ENCODE results near the gene ATP2A1.

Gene ATP2A1

GRCh38 chr16:28839899-28840298 lies 38.4 kb upstream of the ATP2A1 start:
- no peak for DNase-seq (ENCODE audit: low read depth, low spot score)
- no peak overlapping the region for H3K4me3 ChIP-seq (ENCODE audit: low read depth, low read length)
- CTCF ChIA-PET, result no interaction called here
- POLR2A ChIA-PET, result interaction anchor here (0.6 to 1.2 kb wide), 3 partner anchors 11 to 1003 kb away, joined by 3 to 6 read pairs (median 4); no protein-coding TSS in a partner anchor
- no peak for TF ChIP-seq CTCF (IDR thresholded peaks at IDR 0.05; ENCODE audit: insufficient read depth, low read length, missing control alignments)

- ChIA-PET CTCF (interaction anchor here (1.1 to 3.1 kb wide), 2 partner anchors 57 to 103 kb away, joined by 3 to 13 read pairs; no protein-coding TSS in a partner anchor), POLR2A (interaction anchor here (1.0 to 1.6 kb wide), 2 partner anchors 8 to 22 kb away, joined by 3 read pairs; no protein-coding TSS in a partner anchor)
- H3K4me3 ChIP-seq (ENCODE audit: low read depth, low read length), result no peak overlapping the region
- no peak for DNase-seq (ENCODE audit: low read depth, low spot score)
- no peak for TF ChIP-seq CTCF (IDR thresholded peaks at IDR 0.05; ENCODE audit: insufficient read depth, low read length, missing control alignments)
Measured at GRCh38 chr16:28842696-28843095, 35.6 kb upstream of the ATP2A1 start.

- no peak for DNase-seq (ENCODE audit: low read depth, low spot score)
- TF ChIP-seq CTCF (IDR thresholded peaks at IDR 0.05; ENCODE audit: insufficient read depth, low read length, missing control alignments), result no peak
- H3K4me3 ChIP-seq (ENCODE audit: low read depth, low read length), result no peak overlapping the region
- POLR2A ChIA-PET, result interaction anchor here (1.0 to 1.6 kb wide), 2 partner anchors 9 to 21 kb away, joined by 3 read pairs; no protein-coding TSS in a partner anchor
- CTCF ChIA-PET, result interaction anchor here (3.1 kb wide), 1 partner anchor 102 kb away, joined by 13 read pairs; no protein-coding TSS in a partner anchor
Measured at GRCh38 chr16:28843766-28844165, 34.5 kb upstream of the ATP2A1 start.

GRCh38 chr16:28844226-28844885 lies 33.9 kb upstream of the ATP2A1 start:
- CTCF ChIA-PET, result interaction anchor here (3.1 to 4.2 kb wide), 2 partner anchors 23 to 101 kb away, joined by 13 to 17 read pairs; partner anchors contain the start of gene ATXN2L
- POLR2A ChIA-PET, result no interaction called here
- H3K4me3 ChIP-seq (ENCODE audit: low read depth, low read length), result no peak overlapping the region

GRCh38 chr16:28845293-28845692 lies 33.0 kb upstream of the ATP2A1 start:
- DNase-seq (ENCODE audit: low read depth, low spot score), result no peak
- no peak for TF ChIP-seq CTCF (IDR thresholded peaks at IDR 0.05; ENCODE audit: insufficient read depth, low read length, missing control alignments)
- ChIA-PET CTCF (interaction anchor here (0.9 to 4.2 kb wide), 6 partner anchors 11 to 102 kb away, joined by 3 to 29 read pairs (median 15); partner anchors contain the start of gene ATXN2L), POLR2A (no interaction called here)
- peak overlapping the region; percentile 93 for H3K4me3 ChIP-seq (ENCODE audit: low read depth, low read length)

More at GRCh38 chr16:28844226-28844885, 33.9 kb upstream of the ATP2A1 start:
- no peak for TF ChIP-seq CTCF (IDR thresholded peaks at IDR 0.05; ENCODE audit: insufficient read depth, low read length, missing control alignments)
- DNase-seq (ENCODE audit: low read depth, low spot score), result no peak

- ChIA-PET CTCF (interaction anchor here (0.9 to 4.2 kb wide), 5 partner anchors 11 to 101 kb away, joined by 3 to 29 read pairs (median 17); partner anchors contain the start of gene ATXN2L), POLR2A (interaction anchor here (0.6 to 2.1 kb wide), 7 partner anchors 7 to 24 kb away, joined by 3 to 17 read pairs (median 4); partner anchors contain the start of genes ATXN2L and SH2B1)
- no peak for TF ChIP-seq CTCF (IDR thresholded peaks at IDR 0.05; ENCODE audit: insufficient read depth, low read length, missing control alignments)
- DNase-seq (ENCODE audit: low read depth, low spot score), result no peak
- peak overlapping the region; percentile 93 for H3K4me3 ChIP-seq (ENCODE audit: low read depth, low read length)
Measured at GRCh38 chr16:28845761-28846079, 32.6 kb upstream of the ATP2A1 start.
